Muscle layer of colon (tissue), 2 donors: Measurements from ENCODE around the gene RPTOR.
A peak's percentile ranks its signal among the peaks of the same experiment; 100 is the strongest.

Source experiments
- H3K27ac ChIP-seq: one replicate; pipeline ENCODE4 v1.7.0; 2013; ENCODE audit warnings: low read depth, mild to moderate bottlenecking, low read length, moderate library complexity
- H3K27me3 ChIP-seq, 2 donors: one replicate each; pipeline ENCODE4 v1.7.0; 2013; ENCODE audit warnings: low read length in 2 of 2, mild to moderate bottlenecking in 2 of 2; ENCODE audit not compliant: insufficient read depth in 2 of 2, control insufficient read depth in 1 of 2
- H3K36me3 ChIP-seq: one replicate; pipeline ENCODE4 v1.7.0; 2013; ENCODE audit warnings: mild to moderate bottlenecking, low read length; ENCODE audit not compliant: insufficient read depth
- H3K4me1 ChIP-seq: one replicate; pipeline ENCODE4 v1.7.0; 2013; ENCODE audit warnings: mild to moderate bottlenecking, low read length; ENCODE audit not compliant: insufficient read depth
- H3K4me3 ChIP-seq, 2 donors: one replicate each; pipeline ENCODE4 v1.7.0; 2013; ENCODE audit warnings: low read length in 2 of 2, low read depth in 1 of 2, mild to moderate bottlenecking in 1 of 2, moderate library complexity in 1 of 2
- H3K9ac ChIP-seq: one replicate; pipeline ENCODE4 v1.7.0; 2013; ENCODE audit warnings: low read length
- H3K9me3 ChIP-seq: one replicate; pipeline ENCODE4 v1.7.0; 2013; ENCODE audit warnings: mild to moderate bottlenecking, low read length
- donor health status: abdominal sarcoma.
- donor health status: Adenocarcinoma of cecum.

The RPTOR gene

DNA sequence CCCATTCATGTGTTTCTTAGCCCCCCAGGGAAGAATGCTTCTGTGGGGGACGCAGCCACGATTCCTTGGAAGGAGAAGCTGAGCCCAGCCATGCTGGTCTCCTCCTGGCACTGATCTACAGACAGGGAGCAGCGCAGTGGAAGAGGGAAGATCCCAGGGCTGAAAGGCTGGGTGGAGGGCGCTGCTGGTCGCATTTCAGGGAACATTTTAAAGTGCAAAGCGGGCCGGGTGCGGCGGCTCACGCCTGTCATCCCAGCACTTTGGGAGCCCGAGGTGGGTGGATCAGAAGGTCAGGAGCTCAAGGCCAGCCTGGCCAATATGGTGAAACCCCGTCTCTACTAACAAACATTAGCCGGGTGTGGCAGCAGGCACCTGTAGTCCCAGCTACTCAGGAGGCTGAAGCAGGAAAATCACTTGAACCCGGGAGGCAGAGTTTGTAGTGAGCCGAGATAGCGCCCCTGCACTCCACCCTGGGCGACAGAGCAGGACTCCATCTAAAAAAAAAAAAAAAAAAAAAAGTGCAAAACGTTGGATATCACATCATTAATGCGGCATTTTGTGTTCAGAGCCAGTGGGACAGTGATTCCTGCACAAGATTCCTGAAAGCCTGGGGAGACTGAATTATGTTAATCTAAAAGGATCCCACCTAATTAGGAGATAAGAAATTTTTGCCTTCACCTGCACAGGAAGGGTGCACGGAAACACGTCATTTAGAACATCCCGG, 446.4 kb downstream of the RPTOR start:
- H3K9ac ChIP-seq, result peak overlapping the region; percentile 44
- peaks cover 12% of the 10 kb centered on the region for H3K36me3 ChIP-seq
- peak overlapping the region; percentile 85 to 89 for H3K4me3 ChIP-seq
- H3K27me3 ChIP-seq, result no peaks in the 10 kb centered on the region
- H3K4me1 ChIP-seq, result peaks cover 25% of the 10 kb centered on the region
- no peaks in the 10 kb centered on the region for H3K9me3 ChIP-seq
- peak overlapping the region; percentile 72 for H3K27ac ChIP-seq

DNA sequence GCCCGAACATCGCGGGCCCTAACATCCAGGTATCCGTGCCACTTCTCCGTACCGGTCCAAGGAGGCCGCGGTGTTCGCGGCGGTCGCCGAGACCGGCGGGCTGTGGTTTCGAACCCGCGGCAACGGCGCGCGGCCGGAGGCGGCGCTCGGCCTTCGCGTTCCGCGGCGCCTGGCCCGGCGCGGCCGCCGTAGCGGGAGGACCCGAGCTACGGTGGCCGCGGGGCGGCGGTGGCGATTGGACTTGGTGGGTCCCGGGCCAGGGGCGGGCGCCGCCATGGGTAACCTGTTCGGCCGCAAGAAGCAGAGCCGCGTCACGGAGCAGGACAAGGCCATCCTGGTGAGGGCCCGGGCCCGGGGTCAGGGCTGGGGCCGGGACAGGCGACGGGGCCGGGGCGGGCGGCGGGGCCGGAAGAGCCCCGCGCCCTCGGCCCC, 447.0 kb downstream of the RPTOR start, which contains the start of gene CHMP6:
TSS of gene CHMP6 (plus strand) at position 197 of the 432 bp plus-strand sequence. CDS start at position 275, 78 bp downstream.
- H3K27me3 ChIP-seq, result no peaks in the 10 kb centered on the region
- peaks cover 25% of the 10 kb centered on the region for H3K4me1 ChIP-seq
- peak within 1 kb of the TSS; percentile 49 for H3K9ac ChIP-seq
- H3K27ac ChIP-seq, result peak within 1 kb of the TSS; percentile 72
- H3K9me3 ChIP-seq, result no peaks in the 10 kb centered on the region
- H3K36me3 ChIP-seq, result peaks cover 18% of the 10 kb centered on the region
- H3K4me3 ChIP-seq, result peak within 1 kb of the TSS; percentile 85 to 89

DNA sequence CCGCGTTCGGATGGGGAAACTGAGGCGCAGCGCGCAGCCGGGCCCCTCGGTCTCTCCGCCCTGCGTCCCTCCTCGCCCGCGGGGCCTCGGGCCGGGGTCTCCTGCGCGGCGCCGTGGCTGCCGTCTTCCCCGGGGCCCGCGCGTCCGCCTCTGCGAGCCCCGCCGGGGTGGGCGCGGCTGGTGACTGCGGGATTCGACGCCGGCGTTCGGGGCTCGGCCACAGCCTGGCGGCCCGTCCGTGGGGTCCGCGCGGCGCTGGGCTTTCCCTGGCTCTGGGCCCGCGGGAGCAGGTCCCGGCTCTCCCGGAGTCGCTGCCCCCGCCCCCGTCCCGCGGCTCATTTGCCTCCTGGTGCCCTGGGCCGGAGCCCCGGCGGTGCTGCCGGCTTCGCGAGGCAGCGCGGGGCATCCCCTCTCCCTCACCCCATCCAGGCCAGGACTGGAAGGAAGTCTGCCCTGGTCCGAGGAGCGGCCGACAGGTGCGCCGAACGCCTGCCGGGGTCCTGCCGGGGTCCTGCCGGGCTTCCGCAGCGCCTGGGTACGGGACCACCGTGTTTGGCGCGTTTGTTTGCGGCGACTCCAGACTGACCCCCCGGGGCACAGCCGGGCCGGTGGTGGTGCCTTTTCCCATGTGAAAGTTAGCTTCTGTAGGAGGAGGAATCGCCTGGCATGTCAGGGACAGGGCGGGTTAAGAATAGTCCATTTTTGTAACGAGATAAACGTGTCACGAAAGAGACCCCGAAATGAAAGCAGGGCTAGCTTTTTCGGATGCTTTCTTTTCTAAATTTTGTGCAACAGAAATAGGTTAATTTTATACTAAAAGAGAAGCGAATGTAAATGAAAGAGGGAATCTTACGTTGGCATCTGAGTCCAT, 447.7 kb downstream of the RPTOR start:
- H3K4me1 ChIP-seq, result peaks cover 25% of the 10 kb centered on the region
- H3K27me3 ChIP-seq, result no peaks in the 10 kb centered on the region
- H3K36me3 ChIP-seq, result peaks cover 24% of the 10 kb centered on the region
- peak overlapping the region; percentile 72 for H3K27ac ChIP-seq
- H3K4me3 ChIP-seq, result peak overlapping the region; percentile 85 to 89
- peak overlapping the region; percentile 49 for H3K9ac ChIP-seq
- no peaks in the 10 kb centered on the region for H3K9me3 ChIP-seq

DNA sequence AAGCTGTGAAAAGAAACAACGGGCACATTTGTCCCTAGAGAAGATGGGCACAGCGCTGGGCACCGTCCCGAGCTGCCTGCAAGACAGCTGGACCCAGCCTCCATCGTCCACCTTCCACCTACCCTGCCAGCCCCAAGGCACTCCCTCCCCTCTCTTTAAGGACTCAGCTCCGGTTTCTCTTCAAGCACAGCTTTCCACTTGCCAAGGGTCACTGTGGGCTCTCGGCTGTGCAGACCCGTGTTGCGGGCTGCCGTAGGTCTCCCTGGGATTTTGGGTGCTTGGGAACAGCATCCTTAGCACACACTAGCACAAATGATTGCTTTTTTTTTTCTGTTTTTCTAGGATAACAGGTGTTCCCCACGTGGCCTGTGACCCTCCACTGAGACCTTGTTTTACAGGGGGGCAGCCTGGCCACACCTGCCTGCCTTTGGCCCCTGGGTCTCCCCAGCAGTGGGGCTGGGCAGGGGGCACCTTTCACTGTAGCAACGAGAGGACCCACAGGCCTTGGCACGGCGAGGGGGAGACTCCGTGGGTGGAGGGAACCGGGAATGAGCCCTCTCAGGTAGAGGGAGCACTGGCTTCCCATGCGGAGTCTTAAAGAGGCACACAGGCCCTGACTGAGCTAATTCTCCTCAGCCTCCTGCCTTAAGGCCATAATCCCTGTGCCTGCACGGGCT, 448.4 kb downstream of the RPTOR start:
- no peaks in the 10 kb centered on the region for H3K9me3 ChIP-seq
- H3K36me3 ChIP-seq, result peaks cover 30% of the 10 kb centered on the region
- H3K27ac ChIP-seq, result no peak overlapping the region
- H3K27me3 ChIP-seq, result no peaks in the 10 kb centered on the region
- peaks cover 25% of the 10 kb centered on the region for H3K4me1 ChIP-seq
- peak overlapping the region in 1 of 2 donors; percentile 89 for H3K4me3 ChIP-seq
- H3K9ac ChIP-seq, result peak overlapping the region; percentile 49

DNA sequence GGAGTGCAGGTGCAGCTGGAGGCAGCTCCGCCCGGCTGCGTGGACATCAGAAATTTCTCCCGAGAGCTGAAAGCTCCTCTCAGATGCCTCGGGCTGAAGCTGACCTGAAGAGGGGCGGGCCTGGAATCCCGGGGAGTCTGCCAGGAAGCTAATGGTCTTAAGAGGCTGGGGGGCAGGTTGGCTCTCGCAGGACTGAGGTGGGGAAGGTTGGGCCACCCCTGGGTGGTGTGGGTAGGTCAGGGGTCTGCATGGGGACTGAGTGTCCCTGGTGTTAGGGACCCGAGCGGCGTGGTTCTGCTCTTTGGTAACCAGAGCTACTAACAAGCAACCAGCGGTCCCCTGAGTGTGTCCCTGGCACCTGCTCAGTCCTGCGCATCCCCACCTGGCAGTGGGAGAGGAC, 450.5 kb downstream of the RPTOR start:
- Histone ChIP-seq H3K9ac (no peak overlapping the region), H3K4me3 (no peak overlapping the region), H3K36me3 (peaks cover 30% of the 10 kb centered on the region), H3K27ac (no peak overlapping the region), H3K9me3 (no peaks in the 10 kb centered on the region), H3K27me3 (no peaks in the 10 kb centered on the region), H3K4me1 (peaks cover 21% of the 10 kb centered on the region)

DNA sequence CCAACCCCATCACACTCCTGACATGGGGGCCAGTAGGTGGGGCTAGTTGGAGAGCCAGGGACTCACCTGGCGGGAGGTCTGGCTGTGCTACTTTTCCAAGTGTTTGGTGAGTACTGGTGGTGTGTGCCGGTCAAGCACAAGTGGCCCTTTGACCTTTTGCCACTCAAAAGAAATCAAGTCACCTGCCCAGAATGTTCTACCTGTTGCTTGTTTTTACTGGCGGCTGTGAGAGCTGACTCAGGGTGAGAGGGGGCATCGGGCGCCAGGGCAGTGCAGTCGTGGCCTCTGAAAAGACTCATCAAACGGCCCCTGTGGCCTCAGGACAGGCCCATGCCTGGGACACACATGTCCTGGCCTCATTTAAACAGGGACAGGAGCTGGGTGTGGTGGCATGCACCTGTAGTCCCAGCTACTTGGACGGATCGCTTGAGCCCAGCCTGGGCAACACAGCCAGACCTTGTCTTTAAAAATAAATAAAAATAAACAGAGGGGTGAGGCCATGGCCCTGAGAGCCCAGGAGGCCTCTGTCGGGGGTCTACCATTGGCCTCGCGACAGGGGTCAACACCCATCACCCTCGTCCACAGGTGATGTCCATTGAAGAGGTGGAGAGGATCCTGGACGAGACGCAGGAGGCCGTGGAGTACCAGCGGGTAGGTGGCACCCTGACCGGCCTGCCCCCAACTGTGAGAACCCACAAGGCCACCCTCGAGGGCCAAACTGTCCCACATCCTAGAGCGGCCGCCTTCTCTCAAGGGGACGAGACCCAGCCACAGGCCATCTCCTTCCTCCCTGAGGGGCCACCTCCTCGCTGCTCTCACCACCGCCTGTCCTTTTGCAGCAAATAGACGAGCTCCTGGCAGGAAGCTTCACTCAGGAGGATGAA, 452.0 kb downstream of the RPTOR start:
- Histone ChIP-seq H3K9me3 (no peaks in the 10 kb centered on the region), H3K4me3 (no peak overlapping the region), H3K27me3 (no peaks in the 10 kb centered on the region), H3K9ac (no peak overlapping the region), H3K27ac (no peak overlapping the region), H3K4me1 (peaks cover 14% of the 10 kb centered on the region), H3K36me3 (peaks cover 30% of the 10 kb centered on the region)

DNA sequence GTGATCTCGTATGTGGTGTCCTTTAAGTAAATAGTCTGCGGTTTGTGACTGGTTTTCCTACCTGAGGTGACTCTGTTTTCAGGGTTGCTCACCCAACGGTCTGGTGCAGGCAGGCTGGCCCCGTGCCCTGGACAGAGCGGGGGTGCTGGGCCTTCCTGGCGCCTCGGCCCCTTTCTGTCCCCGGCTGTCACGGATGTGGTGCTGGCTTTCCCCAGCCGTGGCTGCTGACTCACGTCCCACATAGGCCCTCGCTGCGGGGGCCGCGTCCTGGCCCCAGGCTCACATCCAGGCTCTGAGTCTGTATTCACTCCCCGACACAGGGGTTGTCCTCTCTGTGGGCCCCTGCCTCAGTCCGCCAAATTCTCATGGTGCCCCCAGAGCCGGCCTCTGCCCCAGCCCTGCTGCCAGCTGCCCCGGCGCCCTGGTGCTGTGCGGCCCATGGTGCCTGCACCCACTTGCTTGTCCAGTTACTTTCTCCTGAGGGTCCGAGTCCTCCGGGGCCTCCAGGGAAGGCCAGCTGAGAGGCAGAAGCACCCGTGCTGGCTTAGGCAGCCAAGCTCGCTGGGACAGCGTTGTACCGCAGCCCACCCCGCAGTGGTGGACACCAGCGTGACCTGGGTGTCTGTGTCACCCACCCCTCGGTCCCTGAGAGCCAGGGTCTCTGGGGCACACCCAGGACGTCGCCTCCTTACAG, 452.9 kb downstream of the RPTOR start:
- H3K4me1 ChIP-seq, result peaks cover 19% of the 10 kb centered on the region
- no peak overlapping the region for H3K9ac ChIP-seq
- no peak overlapping the region for H3K4me3 ChIP-seq
- peaks cover 30% of the 10 kb centered on the region for H3K36me3 ChIP-seq
- H3K27ac ChIP-seq, result no peak overlapping the region
- no peaks in the 10 kb centered on the region for H3K27me3 ChIP-seq
- no peaks in the 10 kb centered on the region for H3K9me3 ChIP-seq

DNA sequence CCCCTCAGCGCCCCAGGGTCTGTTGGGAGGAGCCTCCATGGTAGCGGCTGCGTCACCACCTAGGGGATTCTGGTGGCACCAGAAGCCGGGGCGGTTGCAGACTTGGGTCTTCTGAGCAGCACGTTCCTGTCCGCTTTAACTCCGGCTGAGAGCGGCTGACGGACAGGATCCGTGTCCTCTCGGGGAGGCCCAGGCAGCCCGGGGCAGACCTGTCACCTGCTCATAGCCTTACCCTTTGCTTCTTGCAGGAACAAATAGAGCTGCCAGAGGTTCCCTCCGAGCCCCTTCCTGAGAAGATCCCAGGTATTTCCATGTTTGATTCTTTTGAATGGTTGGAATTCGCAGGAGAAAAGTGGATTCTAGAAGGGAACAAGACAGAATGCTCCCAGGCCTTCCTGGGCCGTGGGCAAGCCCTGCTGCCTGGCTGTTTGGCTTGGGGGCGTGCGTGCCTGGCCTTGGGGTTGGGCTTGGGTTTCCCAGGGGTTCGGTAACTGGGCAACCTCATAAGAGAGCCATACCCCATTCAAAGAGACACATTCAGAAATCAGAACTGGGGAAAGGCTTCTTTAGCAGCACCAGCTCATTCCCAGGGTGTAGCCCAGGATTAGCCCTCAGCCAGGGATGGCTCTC, 453.6 kb downstream of the RPTOR start:
- no peaks in the 10 kb centered on the region for H3K27me3 ChIP-seq
- H3K9ac ChIP-seq, result no peak overlapping the region
- no peak overlapping the region for H3K27ac ChIP-seq
- H3K9me3 ChIP-seq, result no peaks in the 10 kb centered on the region
- H3K4me1 ChIP-seq, result peaks cover 17% of the 10 kb centered on the region
- H3K36me3 ChIP-seq, result peaks cover 30% of the 10 kb centered on the region
- H3K4me3 ChIP-seq, result no peak overlapping the region

DNA sequence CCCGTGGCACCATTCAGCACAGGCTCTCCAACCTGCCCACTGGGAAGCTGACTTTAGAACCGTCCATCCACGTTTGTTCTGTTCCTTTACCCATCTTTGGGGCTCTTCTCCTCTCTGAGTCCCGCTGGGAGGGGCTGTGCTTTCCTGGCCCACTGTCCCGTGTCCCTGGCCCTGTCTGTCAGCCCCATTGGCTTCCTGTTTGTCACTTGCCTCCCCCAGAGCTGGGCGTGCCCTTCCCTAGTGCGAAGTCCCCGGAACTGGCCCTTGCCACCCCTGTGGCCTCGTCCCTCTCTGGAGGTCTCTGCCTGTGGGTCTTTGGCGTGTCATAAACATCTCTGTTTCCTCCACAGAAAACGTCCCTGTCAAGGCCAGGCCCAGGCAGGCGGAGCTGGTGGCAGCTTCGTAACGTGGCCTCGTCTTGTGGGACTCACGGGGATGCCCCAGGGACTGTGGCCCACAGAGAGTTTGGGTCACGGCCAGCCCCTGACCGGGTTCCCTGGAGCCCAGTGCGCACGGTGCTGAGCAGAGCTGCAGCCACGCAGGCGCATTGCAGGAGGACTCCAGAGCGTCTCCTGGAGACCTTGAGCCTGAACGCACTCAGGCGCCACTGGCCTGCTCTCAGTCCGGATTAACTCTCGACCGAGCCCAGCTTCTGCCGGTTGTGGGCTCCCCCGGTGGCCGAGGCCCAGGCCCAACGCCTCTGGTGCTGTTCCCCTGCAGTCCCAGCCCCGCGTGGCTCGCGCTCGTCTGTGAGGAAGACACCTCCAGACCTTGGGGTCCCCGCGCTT, 454.3 kb downstream of the RPTOR start:
- Histone ChIP-seq H3K27ac (no peak overlapping the region), H3K9ac (no peak overlapping the region), H3K9me3 (no peaks in the 10 kb centered on the region), H3K36me3 (peaks cover 30% of the 10 kb centered on the region), H3K4me3 (no peak overlapping the region), H3K27me3 (peaks cover 0 to 7% of the 10 kb centered on the region in 2 donors), H3K4me1 (peaks cover 11% of the 10 kb centered on the region)
